Measurements from ENCODE around the gene RNU2-63P. TPM values are rescaled to one million over a fixed set of nuclear protein-coding genes. Genes with fewer than 3 reads are reported as not detected.

Gene RNU2-63P
- total and polyA plus RNA-seq, 7 donors: 5.0 TPM; not detected in 6

DNA sequence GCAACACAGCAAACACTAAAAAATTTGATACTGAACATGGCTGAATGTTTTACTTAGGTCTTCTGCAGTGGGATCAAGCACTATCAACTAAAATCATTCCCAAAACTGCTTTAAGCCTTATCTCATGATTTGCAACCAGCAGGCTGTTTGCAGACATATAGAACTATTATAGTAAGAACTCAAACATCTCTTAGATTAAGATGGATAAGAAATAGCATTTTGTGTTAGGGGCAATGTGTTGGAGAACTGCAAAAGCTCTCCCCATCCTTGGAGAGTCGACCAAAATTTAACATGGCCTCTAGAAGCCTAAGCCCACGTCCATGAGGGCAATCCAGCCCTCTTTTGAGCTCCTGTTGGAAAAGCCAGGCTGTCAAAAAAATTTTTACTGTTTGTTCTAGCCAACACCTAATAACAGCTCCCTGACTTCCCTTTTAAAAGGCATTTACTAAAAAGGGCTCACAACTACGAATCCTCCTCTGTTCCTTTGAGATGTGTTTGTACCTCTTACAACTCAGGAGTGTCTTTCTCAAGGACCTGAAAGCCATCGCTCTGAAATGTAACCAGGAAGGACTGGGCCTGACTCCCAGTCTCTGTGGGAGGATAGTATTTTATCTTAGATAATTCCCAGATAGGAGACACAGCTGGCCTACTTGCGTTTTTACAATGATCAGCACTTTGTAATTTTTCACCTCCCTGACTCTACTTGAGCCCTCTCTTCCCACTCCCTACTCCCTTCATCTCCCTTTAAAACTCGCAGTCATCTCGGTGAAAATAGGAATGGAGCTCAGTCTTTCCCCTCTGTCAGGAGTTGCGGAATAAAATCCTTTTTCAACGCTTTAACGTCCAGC, 37.8 kb upstream of the RNU2-63P start:
- H3K27me3 ChIP-seq (ENCODE audit: insufficient read depth in 3 of 3, low read length in 2 of 3): no peaks in the 10 kb centered on the region
- TF ChIP-seq, protein P1, sequence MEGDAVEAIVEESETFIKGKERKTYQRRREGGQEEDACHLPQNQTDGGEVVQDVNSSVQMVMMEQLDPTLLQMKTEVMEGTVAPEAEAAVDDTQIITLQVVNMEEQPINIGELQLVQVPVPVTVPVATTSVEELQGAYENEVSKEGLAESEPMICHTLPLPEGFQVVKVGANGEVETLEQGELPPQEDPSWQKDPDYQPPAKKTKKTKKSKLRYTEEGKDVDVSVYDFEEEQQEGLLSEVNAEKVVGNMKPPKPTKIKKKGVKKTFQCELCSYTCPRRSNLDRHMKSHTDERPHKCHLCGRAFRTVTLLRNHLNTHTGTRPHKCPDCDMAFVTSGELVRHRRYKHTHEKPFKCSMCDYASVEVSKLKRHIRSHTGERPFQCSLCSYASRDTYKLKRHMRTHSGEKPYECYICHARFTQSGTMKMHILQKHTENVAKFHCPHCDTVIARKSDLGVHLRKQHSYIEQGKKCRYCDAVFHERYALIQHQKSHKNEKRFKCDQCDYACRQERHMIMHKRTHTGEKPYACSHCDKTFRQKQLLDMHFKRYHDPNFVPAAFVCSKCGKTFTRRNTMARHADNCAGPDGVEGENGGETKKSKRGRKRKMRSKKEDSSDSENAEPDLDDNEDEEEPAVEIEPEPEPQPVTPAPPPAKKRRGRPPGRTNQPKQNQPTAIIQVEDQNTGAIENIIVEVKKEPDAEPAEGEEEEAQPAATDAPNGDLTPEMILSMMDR (IDR thresholded peaks at IDR 0.05): no peak
- 35 to 48% (median 38%) methylated on average over 10 of the region's 10 CpGs for WGBS, 3 donors
- DNase-seq (no peak), ATAC-seq (peak in 1 of 4 donors; percentile 2)
- H3K9me3 ChIP-seq: no peaks in the 10 kb centered on the region
- intact Hi-C loops (cut with DNase I): loop anchor here in 1 of 2 donors (5.0 kb wide), 1 partner anchor 37 kb away; the partner anchor contains the start of gene RNU2-63P
- H3K27ac ChIP-seq: peak overlapping the region; percentile 99
- no peaks in the 10 kb centered on the region for H3K36me3 ChIP-seq (ENCODE audit: insufficient read depth in 1 of 2, low read depth in 1 of 2)
- H3K4me3 ChIP-seq: peak overlapping the region; percentile 91
- H3K4me1 ChIP-seq: peaks cover 23% of the 10 kb centered on the region

DNA sequence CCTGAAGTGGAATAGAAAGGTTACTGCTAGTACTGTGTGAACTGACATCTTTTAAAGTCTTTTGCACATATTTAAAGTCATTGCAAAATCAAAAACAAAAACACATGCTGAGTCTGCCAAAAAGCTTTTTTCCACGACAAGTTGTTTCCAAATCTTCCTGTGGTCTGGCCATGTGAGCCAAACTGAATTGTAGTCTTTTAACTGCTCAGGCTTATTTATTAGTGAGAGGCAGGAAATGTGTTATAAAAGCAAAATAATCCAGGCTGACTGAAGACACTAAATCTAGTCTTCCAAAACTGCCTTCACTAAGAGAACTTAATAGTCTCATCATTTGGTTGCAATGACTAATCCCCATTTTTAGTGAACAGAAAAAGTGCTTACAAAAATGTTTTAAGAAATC, 36.9 kb upstream of the RNU2-63P start:
- ATAC-seq (no peak), DNase-seq (no peak)
- H3K27me3 ChIP-seq (ENCODE audit: insufficient read depth in 3 of 3, low read length in 2 of 3): no peaks in the 10 kb centered on the region
- H3K27ac ChIP-seq: peak overlapping the region; percentile 99
- H3K36me3 ChIP-seq (ENCODE audit: insufficient read depth in 1 of 2, low read depth in 1 of 2): peaks cover 0 to 8% of the 10 kb centered on the region in 2 donors
- peak overlapping the region; percentile 91 for H3K4me3 ChIP-seq
- peaks cover 23% of the 10 kb centered on the region for H3K4me1 ChIP-seq
- TF ChIP-seq, protein P1 (IDR thresholded peaks at IDR 0.05): no peak
- no peaks in the 10 kb centered on the region for H3K9me3 ChIP-seq
- 0 to 10% (median 3%) methylated on average over 1 of the region's 1 CpG for WGBS, 3 donors
- intact Hi-C loops (cut with DNase I): loop anchor here in 1 of 2 donors (5.0 kb wide), 1 partner anchor 36 kb away; the partner anchor contains the start of gene RNU2-63P

DNA sequence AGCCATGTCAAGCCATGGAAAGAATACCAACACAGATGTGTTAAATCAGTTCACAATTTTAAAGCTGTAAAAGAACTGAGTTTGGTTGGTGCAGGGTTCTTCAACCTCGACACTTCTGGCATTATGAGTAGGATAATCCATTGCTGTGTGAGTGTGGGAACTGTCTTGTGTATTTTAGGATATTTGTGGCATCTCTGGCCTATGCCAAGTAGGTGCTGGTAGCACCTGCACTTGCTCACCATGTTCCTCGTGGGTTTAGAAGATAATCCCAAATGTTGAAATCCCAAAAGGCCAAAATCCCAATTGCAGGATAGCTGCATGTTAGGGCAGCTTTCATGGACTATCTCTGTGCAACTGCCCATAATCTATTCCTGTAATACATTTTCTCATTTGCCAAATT, 35.4 kb upstream of the RNU2-63P start:
- DNase-seq (no peak), ATAC-seq (no peak)
- Histone ChIP-seq H3K4me1 (peaks cover 23% of the 10 kb centered on the region), H3K9me3 (no peaks in the 10 kb centered on the region), H3K36me3 (ENCODE audit: insufficient read depth in 1 of 2, low read depth in 1 of 2) (peaks cover 0 to 11% of the 10 kb centered on the region in 2 donors), H3K4me3 (no peak overlapping the region), H3K27me3 (ENCODE audit: insufficient read depth in 3 of 3, low read length in 2 of 3) (no peaks in the 10 kb centered on the region), H3K27ac (no peak overlapping the region)
- intact Hi-C loops (cut with DNase I): loop anchor here in 1 of 2 donors (5.0 kb wide), 1 partner anchor 34 kb away; the partner anchor contains the start of gene RNU2-63P
- WGBS, 3 donors: 28 to 50% (median 29%) methylated on average over 2 of the region's 2 CpGs
- TF ChIP-seq, protein P1 (IDR thresholded peaks at IDR 0.05): no peak

DNA sequence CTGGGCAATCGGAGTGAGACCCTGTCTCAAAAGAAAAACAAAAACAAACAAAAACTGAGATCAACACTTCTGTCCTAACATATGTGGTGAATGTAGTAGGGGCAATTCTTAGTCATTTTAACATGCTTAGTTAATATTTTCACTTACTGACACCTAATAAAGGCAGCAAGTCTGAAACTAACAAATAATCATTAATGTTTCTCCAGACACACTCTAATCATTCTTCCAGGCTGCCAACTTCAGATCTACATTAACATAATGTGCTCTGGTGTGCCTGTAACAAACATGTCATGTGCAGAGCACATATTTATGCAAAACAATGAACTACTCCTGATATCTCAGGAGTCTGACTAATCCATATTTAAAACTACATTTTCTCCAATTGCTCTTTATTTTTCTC, 33.3 kb upstream of the RNU2-63P start:
- WGBS, 3 donors: 86 to 89% (median 88%) methylated on average over 1 of the region's 1 CpG
- H3K4me1 ChIP-seq: peaks cover 25% of the 10 kb centered on the region
- H3K36me3 ChIP-seq (ENCODE audit: insufficient read depth in 1 of 2, low read depth in 1 of 2): peaks cover 0 to 11% of the 10 kb centered on the region in 2 donors
- ATAC-seq (no peak), DNase-seq (no peak)
- no peaks in the 10 kb centered on the region for H3K9me3 ChIP-seq
- H3K27ac ChIP-seq: no peak overlapping the region
- H3K27me3 ChIP-seq (ENCODE audit: insufficient read depth in 3 of 3, low read length in 2 of 3): no peaks in the 10 kb centered on the region
- TF ChIP-seq, protein P1 (IDR thresholded peaks at IDR 0.05): no peak
- intact Hi-C loops (cut with DNase I): loop anchor here in 1 of 2 donors (5.0 kb wide), 1 partner anchor 32 kb away; the partner anchor contains the start of gene RNU2-63P
- no peak overlapping the region for H3K4me3 ChIP-seq
